Stimulated activated CD8-positive, alpha-beta memory T cell treated with anti-CD3 and anti-CD28 coated beads, Interleukin-4, amount 100 ng/mL, for 4 hours (primary cell): Measurements from ENCODE around the gene ZNF117.
"Not testable (repeated sequence)": the region's sequence is repeated elsewhere in the genome, so short reads cannot be mapped to it uniquely, and the experiment has no call there.

ENCODE experiments used
- DNase-seq, 2 donors: peaks; one replicate each; pipeline ENCODE4 v3.0.0-alpha.2; 2020; ENCODE audit warnings: low read depth in 2 of 2, low spot score in 1 of 2

The ZNF117 gene

DNA sequence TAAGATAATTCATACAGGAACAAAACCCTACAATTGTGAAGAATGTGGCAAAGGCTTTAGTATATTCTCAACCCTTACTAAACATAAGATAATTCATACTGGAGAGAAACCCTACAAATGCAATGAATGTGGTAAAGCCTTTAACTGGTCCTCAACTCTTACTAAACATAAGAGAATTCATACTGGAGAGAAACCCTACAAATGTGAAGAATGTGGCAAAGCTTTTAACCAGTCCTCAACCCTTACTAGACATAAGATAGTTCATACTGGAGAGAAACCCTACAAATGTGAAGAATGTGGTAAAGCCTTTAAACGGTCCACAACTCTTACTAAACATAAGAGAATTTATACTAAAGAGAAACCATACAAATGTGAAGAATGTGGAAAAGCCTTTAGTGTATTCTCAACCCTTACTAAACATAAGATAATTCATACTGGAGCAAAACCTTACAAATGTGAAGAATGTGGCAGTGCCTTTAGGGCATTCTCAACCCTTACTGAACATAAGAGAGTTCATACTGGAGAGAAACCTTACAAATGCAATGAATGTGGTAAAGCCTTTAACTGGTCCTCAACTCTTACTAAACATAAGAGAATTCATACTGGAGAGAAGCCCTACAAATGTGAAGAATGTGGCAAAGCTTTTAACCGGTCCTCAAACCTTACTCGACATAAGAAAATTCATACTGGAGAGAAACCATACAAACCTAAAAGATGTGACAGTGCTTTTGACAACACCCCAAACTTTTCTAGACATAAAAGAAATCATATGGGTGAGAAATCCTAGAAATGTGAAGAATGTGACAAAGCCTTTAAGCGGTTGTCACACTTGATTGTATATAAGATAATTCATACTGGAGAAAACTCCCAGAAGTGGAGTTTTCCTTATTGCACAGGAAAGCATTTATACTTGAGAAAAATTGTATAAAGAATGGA, 62.3 kb downstream of the ZNF117 start:
- DNase-seq, result not testable (repeated sequence)
